Mesothelial cell of epicardium (in vitro differentiated cells): ENCODE measurements around the gene ACSL3. TPM values are rescaled to one million over a fixed set of nuclear protein-coding genes. Genes with fewer than 3 reads are reported as not detected.

Experiments used
- DNase-seq, 2 experiments: peaks; one replicate each; pipeline ENCODE4 v3.0.0; 2021; ENCODE audit warnings: low spot score in 2 of 2; ENCODE audit not compliant: unreplicated experiment in 2 of 2
- H3K27ac Mint-ChIP-seq: 2 replicates; pipeline ENCODE4 v1.8.0; 2021; ENCODE audit warnings: mixed read lengths
- H3K27me3 Mint-ChIP-seq: 2 replicates; pipeline ENCODE4 v1.8.0; 2021; ENCODE audit warnings: low read depth, mixed read lengths
- H3K36me3 Mint-ChIP-seq: 2 replicates; pipeline ENCODE4 v1.8.0; 2021; ENCODE audit warnings: mixed read lengths
- H3K4me1 Mint-ChIP-seq: 2 replicates; pipeline ENCODE4 v1.8.0; 2021; ENCODE audit warnings: mixed read lengths
- H3K4me3 Mint-ChIP-seq: 2 replicates; pipeline ENCODE4 v1.8.0; 2021; ENCODE audit warnings: mild to moderate bottlenecking, moderate library complexity, mixed read lengths
- H3K9me3 Mint-ChIP-seq: 2 replicates; pipeline ENCODE4 v1.8.0; 2021; ENCODE audit warnings: mixed read lengths
- total RNA-seq: library from RNA; stranded (reverse); gene quantifications from 3 replicates; pipeline ENCODE4 v1.2.1, GENCODE V29; 2021
- TF ChIP-seq, protein P1 (sequence below): fragments of 200-600 bp; sonication (generic); IDR thresholded peaks from one replicate; pipeline ENCODE4 v1.5.0; 2021; ENCODE audit warnings: antibody characterized with exemption; ENCODE audit not compliant: unreplicated experiment

The ACSL3 gene
- total RNA-seq, 1 donor from 2014 or later = 81.6 TPM

- TF ChIP-seq, protein P1, sequence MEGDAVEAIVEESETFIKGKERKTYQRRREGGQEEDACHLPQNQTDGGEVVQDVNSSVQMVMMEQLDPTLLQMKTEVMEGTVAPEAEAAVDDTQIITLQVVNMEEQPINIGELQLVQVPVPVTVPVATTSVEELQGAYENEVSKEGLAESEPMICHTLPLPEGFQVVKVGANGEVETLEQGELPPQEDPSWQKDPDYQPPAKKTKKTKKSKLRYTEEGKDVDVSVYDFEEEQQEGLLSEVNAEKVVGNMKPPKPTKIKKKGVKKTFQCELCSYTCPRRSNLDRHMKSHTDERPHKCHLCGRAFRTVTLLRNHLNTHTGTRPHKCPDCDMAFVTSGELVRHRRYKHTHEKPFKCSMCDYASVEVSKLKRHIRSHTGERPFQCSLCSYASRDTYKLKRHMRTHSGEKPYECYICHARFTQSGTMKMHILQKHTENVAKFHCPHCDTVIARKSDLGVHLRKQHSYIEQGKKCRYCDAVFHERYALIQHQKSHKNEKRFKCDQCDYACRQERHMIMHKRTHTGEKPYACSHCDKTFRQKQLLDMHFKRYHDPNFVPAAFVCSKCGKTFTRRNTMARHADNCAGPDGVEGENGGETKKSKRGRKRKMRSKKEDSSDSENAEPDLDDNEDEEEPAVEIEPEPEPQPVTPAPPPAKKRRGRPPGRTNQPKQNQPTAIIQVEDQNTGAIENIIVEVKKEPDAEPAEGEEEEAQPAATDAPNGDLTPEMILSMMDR = no peak
- no peak overlapping the region for H3K4me3 Mint-ChIP-seq
- H3K4me1 Mint-ChIP-seq = peaks cover 26% of the 10 kb centered on the region
- peaks cover 27% of the 10 kb centered on the region for H3K27me3 Mint-ChIP-seq
- H3K9me3 Mint-ChIP-seq = no peaks in the 10 kb centered on the region
- DNase-seq = no peak
- H3K36me3 Mint-ChIP-seq = no peaks in the 10 kb centered on the region
- H3K27ac Mint-ChIP-seq = no peak overlapping the region
These were observed 88.2 kb downstream of the ACSL3 start for GRCh38 chr2:222949073-222949472.

DNA sequence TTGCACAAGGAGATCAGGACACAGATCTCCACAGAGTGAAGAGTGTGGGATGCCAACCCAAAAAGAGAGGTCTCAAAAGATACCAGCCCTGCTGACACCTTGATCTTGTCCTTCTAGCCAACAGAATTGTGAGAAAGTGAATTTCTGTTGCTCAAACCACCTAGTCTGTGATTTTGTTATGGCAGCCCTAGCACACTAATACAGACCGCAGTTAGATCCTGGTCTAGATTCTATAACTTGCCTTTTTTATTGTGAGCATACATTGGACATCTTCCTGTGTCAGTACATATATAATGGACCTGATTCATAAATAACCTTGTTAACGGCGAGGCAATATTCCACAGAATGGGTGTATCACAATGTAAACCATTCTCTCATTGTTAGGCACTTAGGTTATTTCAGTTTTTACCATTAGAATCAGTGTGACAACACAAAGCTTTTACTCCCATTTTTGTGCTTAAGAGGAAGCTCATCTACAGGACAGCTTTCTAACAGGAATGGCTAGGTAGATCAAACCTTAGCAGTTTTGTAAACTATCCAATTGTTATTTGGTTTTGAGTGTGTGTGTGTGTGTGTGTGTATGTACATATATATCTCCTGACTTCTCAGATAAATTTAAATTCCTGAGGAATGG, 89.0 kb downstream of the ACSL3 start:
- H3K4me1 Mint-ChIP-seq = peaks cover 19% of the 10 kb centered on the region
- no peaks in the 10 kb centered on the region for H3K36me3 Mint-ChIP-seq
- no peak for DNase-seq
- H3K9me3 Mint-ChIP-seq = no peaks in the 10 kb centered on the region
- TF ChIP-seq, protein P1 = no peak
- H3K27ac Mint-ChIP-seq = no peak overlapping the region
- no peak overlapping the region for H3K4me3 Mint-ChIP-seq
- peaks cover 33% of the 10 kb centered on the region for H3K27me3 Mint-ChIP-seq

DNA sequence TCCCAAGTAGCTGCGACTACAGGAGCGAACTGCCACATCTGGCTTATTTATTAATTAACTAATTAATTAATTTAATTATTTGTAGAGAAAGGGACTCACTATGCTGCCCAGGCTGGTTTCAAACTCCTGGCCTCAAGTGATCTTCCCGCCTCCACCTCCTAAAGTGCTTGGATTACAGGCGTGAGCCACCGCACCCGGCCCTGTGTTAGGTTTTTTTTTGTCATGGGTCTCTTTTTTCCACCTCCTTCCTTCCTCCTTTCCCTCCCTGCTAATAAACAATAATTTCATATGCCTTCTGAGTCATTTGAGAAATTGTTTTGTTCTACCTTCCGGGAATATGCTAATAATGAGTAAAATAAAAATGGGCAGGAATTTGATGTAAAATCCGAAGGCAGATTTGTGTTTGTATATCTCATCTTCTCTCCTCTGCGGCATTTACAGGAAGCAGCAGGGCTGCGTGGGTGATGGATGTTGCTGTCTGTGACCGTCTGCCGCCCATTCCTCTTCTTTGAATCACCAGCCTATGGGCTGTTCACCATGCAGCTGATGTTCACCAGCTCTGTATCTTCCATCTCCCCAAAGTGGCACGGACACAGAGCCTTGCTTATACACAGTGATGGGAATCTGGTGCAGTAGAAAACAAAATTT, 89.9 kb downstream of the ACSL3 start:
- DNase-seq = no peak
- no peaks in the 10 kb centered on the region for H3K36me3 Mint-ChIP-seq
- TF ChIP-seq, protein P1 = no peak

GRCh38 chr2:222952204-222952603, 91.4 kb downstream of the ACSL3 start:
- no peak overlapping the region for H3K27ac Mint-ChIP-seq
- TF ChIP-seq, protein P1 = no peak
- peaks cover 6% of the 10 kb centered on the region for H3K4me1 Mint-ChIP-seq
- H3K36me3 Mint-ChIP-seq = peaks cover 2% of the 10 kb centered on the region
- H3K27me3 Mint-ChIP-seq = peaks cover 37% of the 10 kb centered on the region
- no peak for DNase-seq
- H3K9me3 Mint-ChIP-seq = no peaks in the 10 kb centered on the region
- no peak overlapping the region for H3K4me3 Mint-ChIP-seq

More for the DNA sequence above, 89.9 kb downstream of the ACSL3 start:
- Mint-ChIP-seq H3K9me3 (no peaks in the 10 kb centered on the region), H3K4me3 (no peak overlapping the region), H3K4me1 (peaks cover 12% of the 10 kb centered on the region), H3K27me3 (peaks cover 35% of the 10 kb centered on the region), H3K27ac (no peak overlapping the region)

GRCh38 chr2:222955008-222955407, 94.2 kb downstream of the ACSL3 start:
- H3K4me3 Mint-ChIP-seq = no peak overlapping the region
- no peak overlapping the region for H3K27ac Mint-ChIP-seq
- H3K27me3 Mint-ChIP-seq = peaks cover 30% of the 10 kb centered on the region
- peaks cover 20% of the 10 kb centered on the region for H3K4me1 Mint-ChIP-seq
- no peaks in the 10 kb centered on the region for H3K9me3 Mint-ChIP-seq
- no peak for DNase-seq
- H3K36me3 Mint-ChIP-seq = peaks cover 2% of the 10 kb centered on the region
- TF ChIP-seq, protein P1 = no peak
